ENCODE data around the gene GATAD2A. TPM values are rescaled to one million over a fixed set of nuclear protein-coding genes. Genes with fewer than 3 reads are reported as not detected.

Gene GATAD2A
- total and polyA plus RNA-seq, 10 of the 15 experiments (the other 5 are each of a cell fraction or from before 2014, with no cell fraction given): 2.6 to 173 (median 32.0) TPM

GRCh38 chr19:19495614-19496603 lies 90.4 kb downstream of the GATAD2A start (continued):
- TF ChIP-seq PKNOX1 (IDR thresholded peaks at IDR 0.05) (no peak), CHD2 (IDR thresholded peaks at IDR 0.05; ENCODE audit: borderline replicate concordance, low read depth, low read length) (no peak), CBX5 (IDR thresholded peaks at IDR 0.05; ENCODE audit: low read depth) (no peak), PAX8 (IDR thresholded peaks at IDR 0.05) (no peak), KLF5 (IDR thresholded peaks at IDR 0.05; ENCODE audit: partially characterized antibody) (no peak), FOXM1 (IDR thresholded peaks at IDR 0.05; ENCODE audit: low read depth, low read length) (no peak)

GRCh38 chr19:19498255-19498991 lies 92.9 kb downstream of the GATAD2A start:
- in situ Hi-C loops (cut with MboI): loop anchor here (10.0 kb wide), 1 partner anchor 354 kb away; no protein-coding TSS in a partner anchor
- Histone ChIP-seq H3K4me1 (ENCODE audit: control insufficient read depth, insufficient read depth, low read length) (no peaks in the 10 kb centered on the region), H4K20me1 (ENCODE audit: control insufficient read depth, insufficient read depth) (no peaks in the 10 kb centered on the region), H3K4me3 (no peak overlapping the region), H3K9ac (ENCODE audit: control insufficient read depth, insufficient read depth, low read length) (no peak overlapping the region), H3K36me3 (ENCODE audit: control insufficient read depth in 2 of 2, insufficient read depth in 2 of 2, low read length in 1 of 2) (peaks cover 36 to 72% of the 10 kb centered on the region in 2 experiments; a peak in 3 of 4 replicates), H3K27ac (ENCODE audit: control insufficient read depth, insufficient read depth) (no peak overlapping the region), H3K9me3 (replicated peaks; ENCODE audit: control insufficient read depth, insufficient read depth, low read length) (no peaks in the 10 kb centered on the region), H3K27me3 (replicated peaks in 1 of 2; ENCODE audit: control insufficient read depth in 2 of 2, insufficient read depth in 2 of 2, low read length in 1 of 2) (no peaks in the 10 kb centered on the region), H2AFZ (ENCODE audit: control insufficient read depth, low read depth, low read length) (no peak overlapping the region), H3K79me2 (ENCODE audit: control insufficient read depth, insufficient read depth, low read length) (no peaks in the 10 kb centered on the region), H3K4me2 (ENCODE audit: control insufficient read depth, insufficient read depth) (no peak overlapping the region)
- ChIA-PET CTCF (no interaction called here), SMC1A (ENCODE audit: uncharacterized antibody, unreplicated experiment) (no interaction called here), POLR2A (no interaction called here), RAD21 (ENCODE audit: unreplicated experiment) (no interaction called here)
- no TSS peak for BruUV-seq (replicated peaks)
- WGBS (ENCODE audit: insufficient coverage, insufficient replicate concordance, low lambda C conversion rate, missing lambda C conversion rate): 96% methylated on average over 31 of the region's 33 CpGs
- ATAC-seq: no peak
- no peak for DNase-seq (ENCODE audit: low read depth, low spot score)
- no peak for FAIRE-seq
- intact Hi-C loops (cut with micrococcal nuclease; ENCODE audit: unreplicated experiment): no loop called here
- no peak for TF ChIP-seq DPF2 (IDR thresholded peaks at IDR 0.05)
- no peak for TF ChIP-seq ESRRA (IDR thresholded peaks at IDR 0.05; ENCODE audit: low read length)
- no peak for TF ChIP-seq MAX (IDR thresholded peaks at IDR 0.05; ENCODE audit: low read depth, low read length)
- TF ChIP-seq BRCA1 (IDR thresholded peaks at IDR 0.05; ENCODE audit: low read depth, low read length): no peak
- TF ChIP-seq IRF4 (IDR thresholded peaks at IDR 0.05; ENCODE audit: low read depth, low read length): no peak
- no peak for TF ChIP-seq CBX3 (IDR thresholded peaks at IDR 0.05; ENCODE audit: borderline replicate concordance, low read depth)
- TF ChIP-seq CBX5 (IDR thresholded peaks at IDR 0.05; ENCODE audit: low read depth): no peak
- TF ChIP-seq NFYA (IDR thresholded peaks at IDR 0.05; ENCODE audit: borderline replicate concordance, low read depth, low read length): no peak
- TF ChIP-seq BACH1 (IDR thresholded peaks at IDR 0.05; ENCODE audit: borderline replicate concordance): no peak
- no peak for TF ChIP-seq ZNF274 (IDR thresholded peaks at IDR 0.05; ENCODE audit: insufficient read depth, insufficient read length)
- TF ChIP-seq SREBF2 (IDR thresholded peaks at IDR 0.05; ENCODE audit: low read length): no peak
- TF ChIP-seq MYB (IDR thresholded peaks at IDR 0.05; ENCODE audit: borderline replicate concordance, low read depth, low read length): no peak
- TF ChIP-seq HCFC1 (IDR thresholded peaks at IDR 0.05; ENCODE audit: low read length): no peak
- TF ChIP-seq TCF12 (IDR thresholded peaks at IDR 0.05; ENCODE audit: low read depth, low read length): no peak
- TF ChIP-seq ZBTB33 (IDR thresholded peaks at IDR 0.05): no peak

All from GM12878 (cell line).